ENCODE results near the gene CHD2.

CHD2 gene

GRCh38 chr15:92896561-92896960 lies 3.6 kb upstream of the CHD2 start:
- no peak for ATAC-seq
- TF ChIP-seq ZC3H10 (CRISPR knock-in tag; IDR thresholded peaks at IDR 0.05) (no peak), ZFP30 (CRISPR knock-in tag; IDR thresholded peaks at IDR 0.05) (no peak), CREB5 (CRISPR knock-in tag; IDR thresholded peaks at IDR 0.05; ENCODE audit: low read depth) (no peak), ZNF8 (CRISPR knock-in tag; IDR thresholded peaks at IDR 0.05) (no peak), CSRNP3 (CRISPR knock-in tag; IDR thresholded peaks at IDR 0.05) (no peak), ZFP3 (CRISPR knock-in tag; IDR thresholded peaks at IDR 0.05) (no peak), POU6F1 (CRISPR knock-in tag; IDR thresholded peaks at IDR 0.05; ENCODE audit: borderline replicate concordance, low read depth) (no peak), ISL1 (CRISPR knock-in tag; IDR thresholded peaks at IDR 0.05) (no peak), TSHZ2 (CRISPR knock-in tag; IDR thresholded peaks at IDR 0.05) (no peak), ESRRG (CRISPR knock-in tag; IDR thresholded peaks at IDR 0.05) (no peak), RARB (CRISPR knock-in tag; IDR thresholded peaks at IDR 0.05) (no peak), ARNTL (CRISPR knock-in tag; IDR thresholded peaks at IDR 0.05; ENCODE audit: borderline replicate concordance, low read depth) (no peak), BACH2 (CRISPR knock-in tag; IDR thresholded peaks at IDR 0.05; ENCODE audit: borderline replicate concordance) (no peak), ZNF70 (CRISPR knock-in tag; IDR thresholded peaks at IDR 0.05) (no peak), TOX (CRISPR knock-in tag; IDR thresholded peaks at IDR 0.05; ENCODE audit: borderline replicate concordance) (no peak), TCF4 (CRISPR knock-in tag; IDR thresholded peaks at IDR 0.05; ENCODE audit: borderline replicate concordance) (no peak), PATZ1 (CRISPR knock-in tag; IDR thresholded peaks at IDR 0.05; ENCODE audit: borderline replicate concordance) (no peak), GLIS3 (CRISPR knock-in tag; IDR thresholded peaks at IDR 0.05) (no peak), SNAI2 (CRISPR knock-in tag; IDR thresholded peaks at IDR 0.05) (no peak)

- ATAC-seq, result no peak
- TF ChIP-seq CSRNP3 (CRISPR knock-in tag; IDR thresholded peaks at IDR 0.05) (no peak), BACH2 (CRISPR knock-in tag; IDR thresholded peaks at IDR 0.05; ENCODE audit: borderline replicate concordance) (no peak), PATZ1 (CRISPR knock-in tag; IDR thresholded peaks at IDR 0.05; ENCODE audit: borderline replicate concordance) (no peak), ZC3H10 (CRISPR knock-in tag; IDR thresholded peaks at IDR 0.05) (no peak), TCF4 (CRISPR knock-in tag; IDR thresholded peaks at IDR 0.05; ENCODE audit: borderline replicate concordance) (no peak), TSHZ2 (CRISPR knock-in tag; IDR thresholded peaks at IDR 0.05) (no peak), CREB5 (CRISPR knock-in tag; IDR thresholded peaks at IDR 0.05; ENCODE audit: low read depth) (no peak), GLIS3 (CRISPR knock-in tag; IDR thresholded peaks at IDR 0.05) (no peak), ZFP30 (CRISPR knock-in tag; IDR thresholded peaks at IDR 0.05) (no peak), ZNF70 (CRISPR knock-in tag; IDR thresholded peaks at IDR 0.05) (no peak), ARNTL (CRISPR knock-in tag; IDR thresholded peaks at IDR 0.05; ENCODE audit: borderline replicate concordance, low read depth) (no peak), CSDC2 (CRISPR knock-in tag; IDR thresholded peaks at IDR 0.05) (no peak), ZNF8 (CRISPR knock-in tag; IDR thresholded peaks at IDR 0.05) (no peak), OSR1 (CRISPR knock-in tag; IDR thresholded peaks at IDR 0.05) (no peak)
Observed at GRCh38 chr15:92897620-92898019, 2.5 kb upstream of the CHD2 start.
